MCF 10A (cell line): ENCODE measurements around the gene HPSE2. TPM values are rescaled to one million over a fixed set of nuclear protein-coding genes. Genes with fewer than 3 reads are reported as not detected.
A peak's percentile ranks its signal among the peaks of the same experiment; 100 is the strongest.

Experiments
- BruUV-seq: library from RNA; stranded (reverse); fragments of 400-500 nt; replicated peaks from 2 replicates; lab custom pipeline; 2021; lab: Mats Ljungman, UMichigan
- CTCF ChIA-PET: fragments of 300-600 bp; sonication (Branson Sonifier 250); formaldehyde crosslinking; extraction: SDS; loops from one replicate; lab custom pipeline; 2021; ENCODE audit warnings: antibody characterized with exemption, inconsistent platforms; lab: Yijun Ruan, JAX
- POLR2A ChIA-PET: fragments of 300-600, 350-650 bp; sonication (Branson Sonifier 250); formaldehyde crosslinking; extraction: SDS; loops from one replicate; lab custom pipeline; 2020; ENCODE audit warnings: antibody characterized with exemption, inconsistent platforms; lab: Yijun Ruan, JAX
- DNase-seq: peaks from one replicate; pipeline ENCODE4 v3.0.0-alpha.2; 2018; ENCODE audit not compliant: unreplicated experiment
- H3K27ac Mint-ChIP-seq: one replicate; pipeline ENCODE4 v1.8.0; 2022; ENCODE audit warnings: mild to moderate bottlenecking, low read depth, mixed read lengths; ENCODE audit not compliant: unreplicated experiment
- H3K27me3 Mint-ChIP-seq: one replicate; pipeline ENCODE4 v1.8.0; 2022; ENCODE audit warnings: mixed read lengths; ENCODE audit not compliant: insufficient read depth, unreplicated experiment
- H3K36me3 Mint-ChIP-seq: one replicate; pipeline ENCODE4 v1.8.0; 2022; ENCODE audit warnings: mild to moderate bottlenecking, moderate library complexity, mixed read lengths; ENCODE audit not compliant: insufficient read depth, unreplicated experiment
- H3K4me1 Mint-ChIP-seq: one replicate; pipeline ENCODE4 v1.8.0; 2022; ENCODE audit warnings: mixed read lengths; ENCODE audit not compliant: insufficient read depth, unreplicated experiment
- H3K4me3 Mint-ChIP-seq: one replicate; pipeline ENCODE4 v1.8.0; 2022; ENCODE audit warnings: mild to moderate bottlenecking, moderate library complexity, mixed read lengths; ENCODE audit not compliant: unreplicated experiment
- H3K9me3 Mint-ChIP-seq: one replicate; pipeline ENCODE4 v1.8.0; 2022; ENCODE audit warnings: mixed read lengths; ENCODE audit not compliant: unreplicated experiment
- intact Hi-C: fragments of 100-400 bp; cut with micrococcal nuclease; formaldehyde crosslinking; loops from 2 replicates; pipeline ENCODE4 v1.14.1; 2022
- total RNA-seq: library from RNA; stranded (reverse); gene quantifications from 2 replicates; pipeline ENCODE4 v1.2.3, GENCODE V29; 2022
- TF ChIP-seq, protein P1 (sequence below): fragments of 200-600 bp; IDR thresholded peaks from one replicate; pipeline ENCODE4 v1.8.0; 2022; ENCODE audit warnings: antibody characterized with exemption, mild to moderate bottlenecking; ENCODE audit not compliant: unreplicated experiment

HPSE2 gene
- total RNA-seq, 1 experiment from 2014 or later, result not detected

DNA sequence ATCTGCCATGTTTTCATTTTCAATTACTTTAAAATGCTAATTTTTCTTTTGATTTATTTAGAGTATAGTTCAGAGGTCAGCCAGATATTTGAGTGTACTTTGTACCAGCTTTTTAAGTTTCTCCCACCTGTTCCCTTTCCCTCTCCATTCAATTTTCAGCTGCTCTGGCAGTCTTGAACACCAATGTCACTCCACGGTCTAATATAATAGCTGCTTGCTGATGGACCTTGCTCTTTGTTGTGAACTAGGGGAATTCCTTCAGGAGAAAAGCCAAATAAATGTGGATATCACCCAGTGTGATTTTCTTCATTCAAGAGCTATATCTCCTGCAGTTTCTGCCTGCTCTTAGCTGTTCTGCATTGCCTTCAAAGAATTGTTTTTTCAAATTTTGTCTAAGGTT lies 785.0 kb downstream of the HPSE2 start:
- CTCF ChIA-PET, result no interaction called here

DNA sequence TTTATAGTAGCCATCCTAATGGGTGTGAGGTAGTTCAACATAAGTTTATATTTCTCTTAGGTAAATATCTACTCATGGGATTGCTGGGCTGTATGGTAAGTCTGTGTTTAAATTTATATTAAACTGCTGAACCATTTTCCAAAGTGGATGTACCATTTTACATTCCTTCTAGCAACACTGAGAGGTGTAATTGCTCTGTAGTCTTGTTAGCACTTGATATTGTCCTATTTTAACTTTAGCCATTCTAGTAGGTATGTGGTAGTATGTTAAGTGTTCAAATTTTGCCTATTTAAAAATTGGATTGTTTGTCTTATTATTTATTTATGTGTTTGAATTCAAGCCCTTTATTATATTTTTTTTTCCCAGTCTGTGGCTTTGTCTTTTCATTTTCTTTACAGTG lies 786.4 kb downstream of the HPSE2 start:
- DNase-seq, result no peak
- intact Hi-C loops, result no loop called here
- peaks cover 36% of the 10 kb centered on the region for H3K27me3 Mint-ChIP-seq
- H3K4me3 Mint-ChIP-seq, result no peak overlapping the region
- no peak overlapping the region for H3K27ac Mint-ChIP-seq
- TF ChIP-seq, protein P1, sequence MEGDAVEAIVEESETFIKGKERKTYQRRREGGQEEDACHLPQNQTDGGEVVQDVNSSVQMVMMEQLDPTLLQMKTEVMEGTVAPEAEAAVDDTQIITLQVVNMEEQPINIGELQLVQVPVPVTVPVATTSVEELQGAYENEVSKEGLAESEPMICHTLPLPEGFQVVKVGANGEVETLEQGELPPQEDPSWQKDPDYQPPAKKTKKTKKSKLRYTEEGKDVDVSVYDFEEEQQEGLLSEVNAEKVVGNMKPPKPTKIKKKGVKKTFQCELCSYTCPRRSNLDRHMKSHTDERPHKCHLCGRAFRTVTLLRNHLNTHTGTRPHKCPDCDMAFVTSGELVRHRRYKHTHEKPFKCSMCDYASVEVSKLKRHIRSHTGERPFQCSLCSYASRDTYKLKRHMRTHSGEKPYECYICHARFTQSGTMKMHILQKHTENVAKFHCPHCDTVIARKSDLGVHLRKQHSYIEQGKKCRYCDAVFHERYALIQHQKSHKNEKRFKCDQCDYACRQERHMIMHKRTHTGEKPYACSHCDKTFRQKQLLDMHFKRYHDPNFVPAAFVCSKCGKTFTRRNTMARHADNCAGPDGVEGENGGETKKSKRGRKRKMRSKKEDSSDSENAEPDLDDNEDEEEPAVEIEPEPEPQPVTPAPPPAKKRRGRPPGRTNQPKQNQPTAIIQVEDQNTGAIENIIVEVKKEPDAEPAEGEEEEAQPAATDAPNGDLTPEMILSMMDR, result no peak
- peaks cover 10% of the 10 kb centered on the region for H3K4me1 Mint-ChIP-seq
- POLR2A ChIA-PET, result no interaction called here
- BruUV-seq, result no TSS peak
- H3K36me3 Mint-ChIP-seq, result no peaks in the 10 kb centered on the region
- CTCF ChIA-PET, result no interaction called here
- no peaks in the 10 kb centered on the region for H3K9me3 Mint-ChIP-seq

More for the DNA sequence above, 785.0 kb downstream of the HPSE2 start:
- Mint-ChIP-seq H3K27me3 (peaks cover 36% of the 10 kb centered on the region), H3K9me3 (no peaks in the 10 kb centered on the region), H3K27ac (no peak overlapping the region), H3K4me1 (peaks cover 6% of the 10 kb centered on the region), H3K4me3 (no peak overlapping the region), H3K36me3 (no peaks in the 10 kb centered on the region)
- BruUV-seq, result no TSS peak
- POLR2A ChIA-PET, result no interaction called here
- intact Hi-C loops, result no loop called here
- TF ChIP-seq, protein P1, result no peak
- DNase-seq, result no peak

DNA sequence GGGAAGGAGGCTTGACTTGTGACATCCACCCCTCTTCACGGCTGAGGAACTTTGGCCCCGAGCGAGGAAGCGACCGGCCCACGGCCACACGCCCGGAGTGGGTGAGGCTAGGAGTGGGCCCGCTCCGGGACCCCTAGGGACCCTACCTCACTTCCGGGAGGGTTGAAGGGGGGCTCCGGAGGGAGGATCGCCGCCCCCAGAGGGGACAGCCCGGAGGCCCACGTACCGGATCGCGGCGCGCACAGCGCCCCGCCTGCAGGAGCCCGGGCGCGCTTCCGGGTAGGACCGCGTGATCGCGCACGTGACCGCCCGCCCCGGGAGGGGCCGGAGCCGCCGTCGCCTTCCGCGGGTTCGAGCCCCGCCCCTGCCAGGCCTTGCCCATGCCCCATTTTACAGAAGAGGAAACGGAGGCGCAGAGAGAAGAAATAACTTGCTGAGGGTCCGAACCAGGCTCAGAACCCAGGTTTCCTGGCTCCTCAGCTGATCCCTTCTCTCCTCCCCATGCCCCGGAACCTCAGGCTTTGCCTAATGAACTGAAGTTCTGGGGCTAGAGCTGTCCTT lies 788.9 kb downstream of the HPSE2 start, which contains the start of gene HPS1:
Gene HPS1, minus strand, starts transcription at position 275 of the 561 bp plus-strand sequence. CDS start 3,695 bp downstream, outside the sequence.
- TF ChIP-seq, protein P1, result no peak
- ChIA-PET POLR2A (interaction anchor here (0.7 to 0.8 kb wide), 2 partner anchors 9 to 277 kb away, joined by 3 to 4 read pairs; no protein-coding TSS in a partner anchor), CTCF (interaction anchor here (1.0 to 5.0 kb wide), 3 partner anchors 20 to 24 kb away, joined by 4 to 25 read pairs (median 21); no protein-coding TSS in a partner anchor)
- H3K4me3 Mint-ChIP-seq, result peak within 1 kb of the TSS; percentile 88
- peaks cover 16% of the 10 kb centered on the region for H3K4me1 Mint-ChIP-seq
- peaks cover 20% of the 10 kb centered on the region for H3K36me3 Mint-ChIP-seq
- intact Hi-C loops, result no loop called here
- peaks cover 18% of the 10 kb centered on the region for H3K27me3 Mint-ChIP-seq
- H3K9me3 Mint-ChIP-seq, result no peaks in the 10 kb centered on the region
- DNase-seq, result peak; percentile 57
- H3K27ac Mint-ChIP-seq, result peak within 1 kb of the TSS; percentile 76
- no TSS peak for BruUV-seq

DNA sequence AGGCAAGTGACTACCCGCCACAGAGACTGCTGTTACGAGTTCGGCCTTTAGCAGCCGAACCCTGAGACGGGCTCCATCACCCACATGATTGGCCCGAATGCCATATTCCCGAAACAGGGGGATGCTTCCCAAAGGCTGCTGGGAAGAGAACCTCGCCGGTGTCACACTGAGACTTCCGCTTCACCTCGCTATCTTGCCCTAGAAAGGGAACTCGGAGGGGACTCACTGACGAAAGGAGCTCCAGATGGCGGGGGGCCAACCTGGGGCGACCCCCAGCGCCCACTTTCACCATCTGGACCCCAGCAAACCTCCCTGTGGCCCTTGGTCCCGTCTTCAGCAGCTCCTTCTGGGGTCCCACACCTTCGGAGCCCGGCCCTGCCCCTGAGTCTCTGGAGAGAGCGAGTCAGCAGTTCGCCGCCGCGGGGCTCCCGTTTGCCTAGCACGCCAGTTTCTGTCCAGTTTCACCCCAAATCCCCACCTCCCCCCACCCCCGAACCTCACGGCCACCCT lies 789.4 kb downstream of the HPSE2 start:
- Mint-ChIP-seq H3K36me3 (peaks cover 26% of the 10 kb centered on the region), H3K27me3 (peaks cover 13% of the 10 kb centered on the region), H3K4me3 (peak overlapping the region; percentile 88), H3K27ac (peak overlapping the region; percentile 76), H3K9me3 (no peaks in the 10 kb centered on the region), H3K4me1 (peaks cover 16% of the 10 kb centered on the region)
- peak; percentile 34 for DNase-seq
- BruUV-seq, result TSS peak; percentile 46
- TF ChIP-seq, protein P1, result no peak
- ChIA-PET CTCF (interaction anchor here (0.6 to 5.0 kb wide), 5 partner anchors 20 to 719 kb away, joined by 3 to 25 read pairs (median 4); no protein-coding TSS in a partner anchor), POLR2A (interaction anchor here (0.5 to 0.9 kb wide), 3 partner anchors 10 to 260 kb away, joined by 3 to 5 read pairs (median 4); no protein-coding TSS in a partner anchor)
- intact Hi-C loops, result no loop called here
